ENCODE data around the gene ADAMTS2.
"Not testable (repeated sequence)": the region's sequence is repeated elsewhere in the genome, so short reads cannot be mapped to it uniquely, and the experiment has no call there.

Gene ADAMTS2

GRCh38 chr5:179221196-179221876, 123.9 kb downstream of the ADAMTS2 start:
- DNase-seq (ENCODE audit: low read depth in 3 of 3, low spot score in 1 of 3), result no peak

- no peak for DNase-seq (ENCODE audit: low read depth in 3 of 3, low spot score in 1 of 3)
These were observed 124.5 kb downstream of the ADAMTS2 start for GRCh38 chr5:179220716-179221115.

GRCh38 chr5:179219661-179220620, 125.3 kb downstream of the ADAMTS2 start:
- no peak for DNase-seq (ENCODE audit: low read depth in 3 of 3, low spot score in 1 of 3)

GRCh38 chr5:179218943-179219330, 126.3 kb downstream of the ADAMTS2 start:
- DNase-seq (ENCODE audit: low read depth in 3 of 3, low spot score in 1 of 3), result no peak

GRCh38 chr5:179217956-179218942, 127.0 kb downstream of the ADAMTS2 start:
- no peak for DNase-seq (ENCODE audit: low read depth in 3 of 3, low spot score in 1 of 3)

- no peak for DNase-seq (ENCODE audit: low read depth in 3 of 3, low spot score in 1 of 3)
These were observed 127.9 kb downstream of the ADAMTS2 start for GRCh38 chr5:179217356-179217755.

- not testable (repeated sequence) for DNase-seq (ENCODE audit: low read depth in 3 of 3, low spot score in 1 of 3)
These were observed 128.9 kb downstream of the ADAMTS2 start for GRCh38 chr5:179216381-179216780.

GRCh38 chr5:179215576-179215975, 129.7 kb downstream of the ADAMTS2 start:
- DNase-seq (ENCODE audit: low read depth in 3 of 3, low spot score in 1 of 3), result no peak

GRCh38 chr5:179214678-179215077, 130.6 kb downstream of the ADAMTS2 start:
- DNase-seq (ENCODE audit: low read depth in 3 of 3, low spot score in 1 of 3), result no peak

GRCh38 chr5:179212870-179213269, 132.4 kb downstream of the ADAMTS2 start:
- no peak for DNase-seq (ENCODE audit: low read depth in 3 of 3, low spot score in 1 of 3)

- DNase-seq (ENCODE audit: low read depth in 3 of 3, low spot score in 1 of 3), result no peak
These were observed 133.6 kb downstream of the ADAMTS2 start for GRCh38 chr5:179211631-179212030.

GRCh38 chr5:179211068-179211467, 134.2 kb downstream of the ADAMTS2 start:
- DNase-seq (ENCODE audit: low read depth in 3 of 3, low spot score in 1 of 3), result no peak

- no peak for DNase-seq (ENCODE audit: low read depth in 3 of 3, low spot score in 1 of 3)
These were observed 134.8 kb downstream of the ADAMTS2 start for GRCh38 chr5:179210478-179210877.

- no peak for DNase-seq (ENCODE audit: low read depth in 3 of 3, low spot score in 1 of 3)
These were observed 135.7 kb downstream of the ADAMTS2 start for GRCh38 chr5:179209359-179210150.

- no peak for DNase-seq (ENCODE audit: low read depth in 3 of 3, low spot score in 1 of 3)
These were observed 136.4 kb downstream of the ADAMTS2 start for GRCh38 chr5:179208706-179209358.

GRCh38 chr5:179207920-179208705, 137.1 kb downstream of the ADAMTS2 start:
- no peak for DNase-seq (ENCODE audit: low read depth in 3 of 3, low spot score in 1 of 3)

GRCh38 chr5:179207470-179207869, 137.8 kb downstream of the ADAMTS2 start:
- no peak for DNase-seq (ENCODE audit: low read depth in 3 of 3, low spot score in 1 of 3)

- no peak for DNase-seq (ENCODE audit: low read depth in 3 of 3, low spot score in 1 of 3)
These were observed 138.9 kb downstream of the ADAMTS2 start for GRCh38 chr5:179206366-179206765.

- no peak for DNase-seq (ENCODE audit: low read depth in 3 of 3, low spot score in 1 of 3)
These were observed 140.0 kb downstream of the ADAMTS2 start for GRCh38 chr5:179205277-179205676.

All from stimulated activated CD4-positive, alpha-beta T cell treated with anti-CD3 and anti-CD28 coated beads, TNF-alpha, amount 100 ng/mL, for 1 hour (primary cell).